Inflammatory macrophage (primary cell): ENCODE measurements around the gene CRIP2.

Experiments used
- DNase-seq, 2 donors: peaks; one replicate each; pipeline ENCODE4 v3.0.0-alpha.2; 2020 to 2022

The CRIP2 gene

DNA sequence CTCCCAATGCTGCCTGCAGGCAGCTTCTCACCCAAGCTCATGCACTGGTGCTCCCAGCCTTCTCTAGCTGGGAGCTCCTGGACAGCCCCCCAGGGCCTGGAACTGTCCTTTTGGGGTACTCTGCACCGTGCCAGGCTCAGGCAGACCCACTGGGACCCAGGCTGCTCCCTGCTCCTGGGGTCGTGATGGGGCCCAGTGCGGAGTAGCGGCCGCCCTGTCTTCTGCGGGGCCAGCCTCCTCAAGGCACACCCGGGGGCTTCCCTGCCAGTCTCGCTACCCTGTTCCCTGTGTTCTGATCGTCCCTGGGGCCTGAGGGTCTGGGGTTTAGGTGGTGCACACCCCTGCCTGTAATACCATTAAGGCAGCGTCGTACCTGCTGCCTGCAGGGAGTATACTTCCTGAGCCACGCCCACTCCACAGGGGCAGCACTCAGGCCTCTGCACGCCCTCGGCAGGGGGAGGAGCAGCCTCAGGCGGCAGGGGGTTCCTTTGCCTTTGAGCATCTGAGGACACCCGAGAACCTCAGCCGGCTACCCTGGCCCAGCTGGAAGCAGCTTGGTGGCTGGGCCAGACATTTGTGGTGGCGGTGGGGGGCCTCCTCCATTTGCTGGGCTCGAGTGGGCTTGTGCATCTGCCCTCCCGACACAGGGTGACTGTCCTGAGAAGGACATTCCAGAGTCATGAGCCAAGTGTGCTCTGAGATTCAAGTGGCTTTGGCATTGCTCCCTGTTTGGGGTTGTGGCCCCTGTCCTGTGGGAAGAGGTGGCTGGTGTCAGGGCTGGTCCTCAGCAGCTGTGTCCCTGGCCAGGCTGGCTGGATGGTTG lies 9.2 kb upstream of the CRIP2 start:
- DNase-seq: no peak

DNA sequence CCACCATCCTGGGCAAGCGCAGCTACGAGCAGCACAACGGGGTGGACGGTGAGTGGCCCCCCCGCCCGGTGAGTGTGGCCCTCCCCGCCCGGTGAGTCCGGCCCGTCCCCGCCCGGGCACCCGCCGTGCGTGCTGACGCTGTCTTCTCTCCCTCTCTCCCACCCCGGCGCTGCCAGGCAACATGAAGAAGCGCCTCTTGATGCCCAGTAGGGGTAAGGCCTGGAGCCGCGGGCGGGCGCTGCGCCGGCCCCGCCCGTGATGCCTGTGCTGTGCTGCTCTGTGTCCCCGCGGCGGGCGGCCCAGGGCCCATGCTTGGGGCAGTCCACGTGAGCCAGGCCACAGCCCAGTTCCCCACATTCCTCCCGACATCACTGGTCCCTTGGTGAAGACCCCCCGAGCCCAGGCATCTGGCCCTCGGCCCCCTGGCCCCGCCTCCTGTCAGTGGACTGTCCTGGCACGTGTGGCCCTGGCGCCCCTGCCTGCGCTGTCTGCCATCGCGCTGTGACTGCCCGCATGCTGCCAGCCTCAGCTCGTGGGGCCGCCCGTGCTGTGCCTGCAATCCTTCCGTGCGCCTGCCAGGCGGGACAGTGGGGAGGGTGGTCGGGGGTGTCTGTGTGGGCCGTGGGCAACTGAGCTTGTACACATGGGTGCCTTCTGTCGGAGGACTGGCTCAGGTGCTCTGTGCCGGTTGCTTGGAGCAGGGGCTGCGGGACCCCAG lies 7.9 kb upstream of the CRIP2 start:
- no peak for DNase-seq

DNA sequence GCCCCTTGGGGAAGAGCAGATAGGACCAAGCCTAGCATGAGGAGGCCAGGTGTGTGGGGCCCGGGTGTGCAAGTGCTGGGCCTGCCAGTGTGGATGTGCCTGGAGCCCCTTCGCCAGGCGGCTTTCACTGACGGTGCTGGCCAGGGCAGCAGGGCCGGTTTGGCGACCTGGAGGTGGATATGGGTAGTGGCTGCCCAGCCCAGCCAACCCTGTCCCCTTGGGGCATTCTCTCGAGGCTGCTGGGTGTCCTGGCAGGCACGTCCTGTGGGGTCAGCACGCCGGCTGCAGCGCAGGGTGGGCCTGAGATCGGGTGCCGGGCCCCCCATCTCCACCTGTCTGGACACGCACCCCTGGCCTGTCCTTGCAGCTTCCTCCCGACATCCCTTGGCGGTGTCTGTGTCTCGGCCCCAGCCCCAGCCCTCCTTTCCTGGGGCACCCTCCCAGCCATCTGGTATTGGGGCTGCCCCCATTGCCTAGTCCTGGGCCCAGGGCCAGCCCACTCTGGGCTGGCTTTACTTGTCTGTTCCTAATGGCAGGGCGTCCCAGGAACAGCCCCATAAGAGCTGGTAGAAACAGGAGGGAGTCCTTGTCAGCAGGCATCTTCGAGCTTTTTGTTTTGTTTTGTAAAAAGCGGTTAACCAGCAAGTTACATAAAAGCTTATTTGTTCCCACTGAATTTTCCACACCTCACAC lies 7.2 kb upstream of the CRIP2 start:
- no peak for DNase-seq

DNA sequence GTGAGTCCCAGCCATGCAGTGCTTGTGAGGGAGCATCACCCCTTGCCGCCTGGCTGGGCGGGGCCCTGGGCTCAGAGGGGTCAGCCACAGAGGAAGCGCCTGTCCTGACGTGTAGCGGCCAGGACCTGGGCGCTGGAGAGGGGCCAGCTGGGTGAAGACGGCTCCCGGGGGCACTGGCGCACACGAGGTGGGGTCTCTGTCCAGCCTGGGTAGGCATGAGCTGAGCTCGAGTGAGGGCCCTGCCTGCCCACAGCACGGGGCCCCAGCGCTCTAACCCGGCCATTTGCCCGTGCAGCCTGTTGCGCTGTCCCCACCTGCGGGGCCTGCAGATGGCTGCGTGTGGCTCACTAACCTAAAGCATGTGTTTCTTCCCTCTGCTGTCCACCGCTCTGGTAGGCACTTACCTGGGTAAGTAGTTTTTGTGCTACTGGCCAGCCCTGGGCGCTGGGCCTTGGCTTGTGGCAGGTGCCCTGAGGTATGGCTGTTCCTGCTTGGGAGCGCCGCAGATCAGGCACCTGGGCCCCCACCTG lies 6.6 kb upstream of the CRIP2 start:
- no peak for DNase-seq

DNA sequence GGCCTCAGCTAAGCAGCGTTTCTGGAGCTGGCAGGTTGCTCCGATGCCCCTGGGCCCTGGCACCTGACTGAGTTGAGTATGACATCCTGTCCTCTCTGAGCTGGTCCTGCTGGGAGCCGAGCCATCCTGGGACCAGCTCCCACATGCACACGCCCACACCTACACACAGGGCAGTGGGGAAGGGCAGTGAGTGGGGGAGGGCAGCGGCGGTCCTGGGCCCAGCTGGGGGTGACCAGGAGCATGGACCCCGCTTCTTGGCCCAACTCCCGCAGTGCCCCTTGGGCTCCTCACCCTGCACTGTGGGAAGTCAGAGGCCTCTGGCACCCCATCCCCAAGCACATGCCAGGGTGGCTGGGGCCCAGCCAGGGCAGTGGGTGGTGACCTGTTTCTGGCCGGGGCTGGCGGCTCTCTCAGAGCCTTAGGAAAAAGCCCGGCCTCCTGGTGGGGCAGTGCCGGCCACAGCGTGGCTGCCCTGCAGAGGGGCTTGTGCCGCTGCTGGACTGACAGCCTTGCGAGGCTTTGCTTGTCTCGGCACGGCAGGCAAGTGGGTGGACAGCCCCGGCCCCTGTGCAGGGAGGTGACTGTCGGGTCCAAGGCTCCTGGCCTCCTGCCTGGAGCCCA lies 5.9 kb upstream of the CRIP2 start:
- DNase-seq: no peak

DNA sequence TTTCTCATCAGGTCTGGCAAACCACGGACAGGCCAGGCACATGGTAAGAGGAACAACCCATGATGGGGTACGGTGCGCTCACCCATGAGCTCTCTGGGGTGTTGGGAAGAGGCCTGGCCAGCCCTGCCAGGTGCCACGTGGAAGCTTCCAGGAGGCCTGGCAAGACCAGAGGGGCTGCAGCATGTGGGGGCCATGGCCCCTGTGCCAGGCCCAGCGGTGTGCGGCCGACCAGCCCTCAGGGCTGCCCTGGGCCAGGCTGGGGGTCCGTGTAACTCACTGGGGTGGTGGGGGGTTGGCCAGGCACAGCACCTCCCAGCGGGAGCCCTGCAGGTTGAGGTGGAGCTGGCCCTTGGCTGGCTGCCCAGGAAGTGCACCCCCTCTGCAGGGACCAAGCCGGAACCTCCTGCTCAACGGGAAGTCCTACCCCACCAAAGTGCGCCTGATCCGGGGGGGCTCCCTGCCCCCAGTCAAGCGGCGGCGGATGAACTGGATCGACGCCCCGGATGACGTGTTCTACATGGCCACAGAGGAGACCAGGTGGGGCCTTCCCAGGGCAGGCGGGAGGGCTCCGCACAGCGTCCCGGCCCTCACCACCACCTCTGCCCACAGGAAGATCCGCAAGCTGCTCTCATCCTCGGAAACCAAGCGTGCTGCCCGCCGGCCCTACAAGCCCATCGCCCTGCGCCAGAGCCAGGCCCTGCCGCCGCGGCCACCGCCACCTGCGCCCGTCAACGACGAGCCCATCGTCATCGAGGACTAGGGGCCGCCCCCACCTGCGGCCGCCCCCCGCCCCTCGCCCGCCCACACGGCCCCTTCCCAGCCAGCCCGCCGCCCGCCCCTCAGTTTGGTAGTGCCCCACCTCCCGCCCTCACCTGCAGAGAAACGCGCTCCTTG lies 4.9 kb upstream of the CRIP2 start:
- no peak for DNase-seq

DNA sequence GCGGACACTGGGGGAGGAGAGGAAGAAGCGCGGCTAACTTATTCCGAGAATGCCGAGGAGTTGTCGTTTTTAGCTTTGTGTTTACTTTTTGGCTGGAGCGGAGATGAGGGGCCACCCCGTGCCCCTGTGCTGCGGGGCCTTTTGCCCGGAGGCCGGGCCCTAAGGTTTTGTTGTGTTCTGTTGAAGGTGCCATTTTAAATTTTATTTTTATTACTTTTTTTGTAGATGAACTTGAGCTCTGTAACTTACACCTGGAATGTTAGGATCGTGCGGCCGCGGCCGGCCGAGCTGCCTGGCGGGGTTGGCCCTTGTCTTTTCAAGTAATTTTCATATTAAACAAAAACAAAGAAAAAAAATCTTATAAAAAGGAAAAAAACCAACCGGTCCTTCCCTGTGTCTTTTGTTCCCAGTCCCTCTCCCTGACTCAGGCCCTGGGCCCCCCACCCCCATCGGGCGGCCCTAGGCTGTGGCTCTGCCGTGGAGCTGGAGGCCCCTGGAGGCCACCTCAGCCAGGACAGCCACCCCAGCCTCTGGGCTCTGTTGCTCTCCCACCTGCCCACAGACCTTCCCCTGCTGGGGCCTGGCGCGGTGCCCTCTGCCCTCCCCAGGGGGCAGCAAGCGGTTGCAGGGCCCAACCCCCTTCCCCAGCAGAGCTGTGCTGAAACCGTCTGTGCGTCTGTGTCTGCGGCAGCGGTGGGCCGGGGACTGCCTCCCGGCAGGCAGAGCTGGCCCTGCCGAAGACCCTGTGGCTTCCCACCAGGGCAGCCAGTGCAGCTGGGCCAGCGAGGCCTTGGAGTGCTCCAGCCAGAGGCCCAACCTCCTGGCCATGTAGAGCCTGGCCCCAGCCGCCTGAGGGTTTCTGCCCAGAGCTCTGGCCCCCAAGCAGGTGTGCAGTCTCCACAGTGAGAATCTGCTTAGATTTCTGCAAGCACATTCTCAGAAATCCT lies 4.0 kb upstream of the CRIP2 start:
- DNase-seq: no peak

DNA sequence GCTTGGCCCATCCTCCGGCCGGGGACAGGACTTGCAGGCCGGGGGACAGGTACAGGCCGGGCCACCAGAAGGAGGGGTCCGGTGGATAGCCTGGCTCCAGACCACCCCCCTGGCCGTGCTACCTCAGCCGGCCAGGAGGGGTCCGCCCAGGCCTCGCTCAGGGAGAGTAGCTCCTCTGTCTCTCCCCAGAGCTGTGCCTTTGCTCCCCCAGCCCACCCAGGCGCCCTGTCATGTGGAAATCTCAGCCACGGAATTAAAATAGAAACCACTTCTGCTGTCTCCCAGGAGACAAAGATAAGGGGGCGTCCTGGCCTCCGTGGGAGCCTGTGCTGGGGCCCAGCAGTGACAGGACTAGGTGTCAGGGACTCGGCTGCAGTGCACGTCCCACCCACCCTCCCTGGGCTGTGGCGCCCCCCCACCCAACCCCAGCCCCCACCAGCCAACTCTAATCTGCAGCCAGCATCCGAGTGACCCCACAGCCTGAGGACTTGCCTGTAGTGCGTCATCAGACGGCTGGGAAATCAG lies 3.3 kb upstream of the CRIP2 start:
- DNase-seq: no peak

DNA sequence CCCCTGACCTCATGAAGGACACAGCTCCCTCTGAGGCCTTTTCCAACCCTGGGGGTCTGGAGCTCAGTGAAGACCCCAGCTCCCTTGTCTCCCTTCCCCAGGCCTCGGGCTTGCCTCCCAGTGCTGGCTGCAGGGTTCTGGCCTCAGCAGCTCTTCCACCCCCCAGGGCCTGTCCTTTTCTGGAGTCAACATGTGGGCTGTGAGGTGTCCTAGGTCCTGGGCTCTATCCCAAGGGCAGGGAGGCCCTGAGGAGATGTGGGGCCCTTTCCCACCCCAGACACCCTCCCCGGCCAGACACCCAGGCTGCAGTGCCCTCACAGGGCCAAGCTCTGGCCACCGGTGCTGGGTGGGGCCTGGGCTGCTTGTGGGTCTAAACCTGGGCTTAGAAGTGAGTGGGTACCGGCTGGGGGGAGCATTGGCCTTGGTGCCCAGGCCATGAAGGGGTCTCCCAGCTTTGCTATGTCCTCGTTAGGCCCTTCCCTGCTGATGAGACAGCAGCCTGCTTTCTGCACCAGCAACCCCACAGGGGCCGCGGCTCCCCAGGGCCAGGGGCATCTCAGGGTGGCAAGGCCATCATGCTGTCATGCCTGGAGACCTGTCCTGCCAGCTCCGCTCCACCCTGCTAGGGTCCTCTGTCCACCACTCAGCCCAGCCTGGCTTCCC lies 2.7 kb upstream of the CRIP2 start:
- no peak for DNase-seq

DNA sequence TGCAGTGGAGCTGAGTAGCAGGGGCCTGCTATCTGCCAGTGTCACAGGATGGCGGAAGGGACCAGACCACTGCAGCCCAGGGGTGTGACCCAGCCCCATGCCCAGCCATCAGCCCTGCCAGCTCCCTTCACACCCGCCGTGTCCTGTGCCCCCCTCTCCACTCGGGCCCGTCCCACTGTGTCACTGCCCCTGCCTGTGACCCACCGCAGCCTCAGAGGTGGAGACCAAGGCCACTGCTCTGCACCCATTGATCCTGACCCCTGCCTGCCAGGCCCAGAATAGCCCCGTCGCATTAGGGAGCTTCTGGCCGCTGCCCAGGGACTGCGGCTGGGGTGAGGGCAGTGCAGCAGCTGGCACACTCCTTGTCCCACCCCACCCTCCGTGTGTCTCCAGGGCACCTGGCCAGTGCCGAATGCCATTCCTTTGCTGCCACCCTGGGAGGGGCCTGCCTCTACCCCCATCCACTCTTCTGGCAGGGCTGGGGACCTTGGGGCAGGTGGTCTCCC lies 2.1 kb upstream of the CRIP2 start:
- no peak for DNase-seq

DNA sequence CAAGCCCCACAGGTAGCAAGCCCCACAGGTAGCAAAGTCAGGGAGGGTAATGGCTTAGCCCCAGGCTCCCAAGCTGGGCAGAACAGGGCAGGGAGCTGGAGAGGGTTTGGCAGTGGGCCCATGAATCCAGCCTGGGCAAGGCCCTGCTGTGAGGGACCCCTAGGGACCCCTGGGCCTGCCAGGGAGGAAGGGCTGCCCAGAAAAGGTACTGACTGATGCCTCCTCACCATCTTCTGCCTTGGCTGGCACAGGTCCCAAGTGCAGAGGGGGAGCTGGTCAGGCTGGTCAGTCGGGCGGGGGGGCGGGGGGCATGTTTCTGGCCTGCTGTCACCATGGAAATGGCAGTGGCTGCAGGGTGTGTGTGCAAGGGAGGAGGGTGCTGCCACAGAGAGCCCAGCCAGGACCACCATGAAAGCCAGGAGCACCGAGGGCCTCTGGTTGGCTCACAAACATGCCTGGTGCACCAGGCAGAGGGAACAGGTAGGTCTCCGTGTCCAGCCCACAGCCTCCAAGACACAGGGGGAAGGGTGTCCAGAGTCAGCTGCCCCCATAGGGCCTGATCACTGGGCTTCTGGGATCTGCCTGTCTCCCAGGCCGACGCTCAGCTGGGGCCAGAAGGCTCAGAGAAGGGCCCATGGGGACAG lies 1.5 kb upstream of the CRIP2 start:
- DNase-seq: no peak

DNA sequence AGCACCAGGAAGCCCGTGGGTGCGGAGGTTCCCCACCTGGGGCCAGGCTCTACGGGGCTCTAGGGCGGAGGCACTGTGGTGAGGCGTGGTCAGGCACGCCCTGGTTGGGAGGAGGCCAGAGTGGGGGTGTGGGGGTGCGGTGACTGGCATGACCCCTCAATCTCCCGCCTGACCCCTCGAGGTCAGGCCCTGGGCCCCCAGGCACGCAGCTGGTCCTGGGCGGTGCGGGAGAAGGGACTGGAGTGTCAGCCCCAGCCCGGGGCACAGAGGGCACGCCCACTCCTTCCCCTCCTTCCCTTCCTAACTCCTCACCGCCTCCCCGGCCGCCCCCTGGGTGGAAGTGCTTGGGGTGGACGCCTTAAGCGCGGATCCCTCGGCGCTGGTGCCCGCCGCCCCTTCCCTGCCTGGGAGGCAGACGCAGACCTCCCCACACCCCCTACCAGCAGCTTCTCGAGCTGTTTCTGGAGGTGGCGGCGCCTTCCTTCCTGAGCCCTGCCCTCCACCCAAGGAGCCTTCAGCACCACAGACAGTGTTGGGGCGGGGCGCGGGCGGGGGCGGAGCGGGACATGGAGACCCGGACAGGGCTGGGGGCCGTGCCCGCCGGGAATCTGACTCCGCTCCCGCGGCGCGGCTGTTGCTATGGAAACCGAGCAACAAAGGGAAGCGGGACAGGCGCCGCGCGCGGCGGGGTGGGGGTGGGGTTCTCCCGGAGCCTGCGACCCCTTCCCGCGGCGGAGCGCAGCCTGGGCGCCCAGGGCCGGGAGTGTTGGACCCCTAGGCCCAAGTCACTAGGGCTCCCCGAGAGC lies 741 bp upstream of the CRIP2 start:
- DNase-seq: peak; percentile 11 to 39

DNA sequence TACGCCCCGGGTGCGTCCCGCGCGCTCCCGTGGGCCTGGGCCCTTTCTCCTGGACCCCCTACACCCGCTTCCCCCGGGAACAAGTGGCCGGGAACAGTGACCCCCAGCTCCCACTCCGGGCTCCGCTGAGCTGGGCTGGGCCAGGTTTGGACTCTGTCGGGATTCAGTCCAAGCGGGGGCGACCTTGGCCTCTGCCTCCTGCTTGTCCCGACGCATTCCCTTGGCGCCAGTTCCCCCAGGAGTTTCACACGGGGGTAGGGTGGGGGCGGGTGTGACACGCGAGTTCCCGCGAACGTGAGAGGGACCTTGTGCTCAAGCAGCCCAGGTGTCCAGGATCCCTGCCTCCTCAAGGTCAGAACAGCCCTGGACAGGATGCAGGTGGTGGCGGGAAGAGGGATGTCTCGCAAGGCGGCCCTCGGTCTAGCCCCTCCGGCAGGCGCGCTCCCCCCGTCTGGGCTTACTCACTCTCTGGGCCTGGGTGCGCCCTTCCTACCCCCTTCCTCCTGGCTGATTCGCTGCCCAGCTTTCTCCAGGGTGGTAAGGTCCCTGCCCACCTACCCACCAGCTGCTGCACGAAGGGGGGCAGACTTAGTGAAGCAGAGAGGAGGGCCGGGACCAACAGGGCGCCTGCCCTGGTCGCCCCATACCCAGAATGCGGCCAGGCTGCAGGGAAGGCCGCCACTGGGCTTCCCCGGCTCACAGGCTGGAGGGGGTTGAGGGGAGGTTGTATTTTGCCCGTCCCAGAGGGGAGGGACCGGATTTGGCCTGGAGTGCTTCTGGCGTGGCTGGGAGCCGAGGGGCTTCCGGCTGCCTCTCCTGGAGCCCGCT lies 862 bp downstream of the CRIP2 start:
- DNase-seq: no peak

DNA sequence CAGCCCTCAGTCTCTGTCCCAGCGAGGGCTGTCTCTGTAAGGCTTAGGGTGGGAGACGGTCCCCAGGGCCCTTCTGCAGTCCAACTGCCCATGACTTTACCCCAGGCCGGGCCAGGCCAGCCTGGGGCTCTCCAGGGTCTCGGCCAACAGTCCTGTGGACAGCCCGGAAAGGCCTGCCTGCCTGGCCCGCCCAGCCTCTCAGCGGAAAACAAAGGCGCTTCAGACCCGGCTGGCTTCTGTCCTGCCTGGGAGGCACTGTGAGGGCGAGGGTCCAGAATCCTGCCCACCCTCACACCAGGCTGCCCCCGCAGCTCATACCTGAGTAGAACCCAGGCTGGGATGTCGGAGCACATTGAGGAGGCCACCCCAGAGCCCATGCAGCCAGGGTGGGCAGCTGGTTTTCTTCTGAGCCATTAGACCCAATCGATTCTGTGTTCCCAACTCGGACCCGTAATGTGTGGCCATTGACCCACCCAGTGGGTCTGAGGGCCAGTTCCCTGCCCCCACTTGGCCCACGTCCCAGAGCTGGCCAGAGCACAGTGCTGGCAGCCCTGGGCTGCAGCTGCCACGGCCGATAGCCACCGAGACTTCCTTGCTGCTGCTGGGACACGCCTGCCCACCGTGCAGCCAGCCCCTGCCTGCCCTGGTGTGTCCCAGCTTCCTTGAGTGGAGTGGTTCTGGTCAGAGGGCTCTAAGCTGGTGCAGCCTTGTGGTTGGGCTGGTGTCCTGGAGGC lies 1.6 kb downstream of the CRIP2 start:
- DNase-seq: no peak

DNA sequence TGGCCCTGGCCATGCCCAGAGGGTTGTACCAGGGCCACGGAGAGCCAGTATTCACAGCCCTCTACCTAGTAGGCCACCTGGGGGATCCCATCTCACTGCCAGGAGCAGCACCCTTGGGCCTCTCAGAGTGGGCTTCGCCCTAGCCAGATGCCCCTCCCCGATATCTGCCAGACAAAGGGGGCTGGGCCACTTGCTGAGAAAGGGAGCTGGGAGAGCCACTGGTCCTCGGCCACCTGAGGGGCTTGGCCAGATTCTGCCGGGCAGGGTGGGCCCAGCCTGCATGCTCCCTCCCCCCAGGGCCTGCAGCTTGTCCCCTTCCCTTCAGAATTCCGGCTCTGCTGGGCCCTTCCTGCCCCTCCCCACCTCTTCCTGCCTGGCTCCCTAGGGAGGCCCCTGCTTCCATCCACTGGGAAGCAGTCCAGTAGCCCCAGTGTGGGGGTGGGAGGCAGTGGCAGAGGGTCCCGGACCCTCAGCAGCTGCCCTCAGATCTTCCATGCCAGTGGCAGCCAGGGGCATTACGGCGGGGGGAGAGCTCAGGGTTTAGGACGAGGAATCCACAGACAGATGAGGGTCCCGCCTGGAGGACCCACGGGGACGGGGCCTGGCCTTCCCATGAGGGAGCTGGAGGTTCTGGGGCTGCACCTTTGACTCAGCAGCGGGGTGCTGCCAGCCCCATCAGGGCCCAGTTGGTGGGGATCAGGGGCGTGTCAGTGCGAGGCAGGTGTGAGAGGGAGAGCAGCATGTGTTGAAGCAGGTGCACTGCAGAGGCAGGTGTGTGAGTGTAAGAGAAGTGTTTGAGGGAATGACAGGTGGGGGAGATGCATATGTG lies 2.4 kb downstream of the CRIP2 start:
- DNase-seq: no peak
